HG03103 (cell line): Measurements from ENCODE around the gene EFEMP1.

Experiments used
- ATAC-seq: cut with Tn5 transposase; IDR thresholded peaks from one replicate; pipeline ENCODE4 v1.9.1; 2021; ENCODE audit warnings: low read depth; ENCODE audit not compliant: unreplicated experiment

Gene EFEMP1, protein sequence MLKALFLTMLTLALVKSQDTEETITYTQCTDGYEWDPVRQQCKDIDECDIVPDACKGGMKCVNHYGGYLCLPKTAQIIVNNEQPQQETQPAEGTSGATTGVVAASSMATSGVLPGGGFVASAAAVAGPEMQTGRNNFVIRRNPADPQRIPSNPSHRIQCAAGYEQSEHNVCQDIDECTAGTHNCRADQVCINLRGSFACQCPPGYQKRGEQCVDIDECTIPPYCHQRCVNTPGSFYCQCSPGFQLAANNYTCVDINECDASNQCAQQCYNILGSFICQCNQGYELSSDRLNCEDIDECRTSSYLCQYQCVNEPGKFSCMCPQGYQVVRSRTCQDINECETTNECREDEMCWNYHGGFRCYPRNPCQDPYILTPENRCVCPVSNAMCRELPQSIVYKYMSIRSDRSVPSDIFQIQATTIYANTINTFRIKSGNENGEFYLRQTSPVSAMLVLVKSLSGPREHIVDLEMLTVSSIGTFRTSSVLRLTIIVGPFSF

DNA sequence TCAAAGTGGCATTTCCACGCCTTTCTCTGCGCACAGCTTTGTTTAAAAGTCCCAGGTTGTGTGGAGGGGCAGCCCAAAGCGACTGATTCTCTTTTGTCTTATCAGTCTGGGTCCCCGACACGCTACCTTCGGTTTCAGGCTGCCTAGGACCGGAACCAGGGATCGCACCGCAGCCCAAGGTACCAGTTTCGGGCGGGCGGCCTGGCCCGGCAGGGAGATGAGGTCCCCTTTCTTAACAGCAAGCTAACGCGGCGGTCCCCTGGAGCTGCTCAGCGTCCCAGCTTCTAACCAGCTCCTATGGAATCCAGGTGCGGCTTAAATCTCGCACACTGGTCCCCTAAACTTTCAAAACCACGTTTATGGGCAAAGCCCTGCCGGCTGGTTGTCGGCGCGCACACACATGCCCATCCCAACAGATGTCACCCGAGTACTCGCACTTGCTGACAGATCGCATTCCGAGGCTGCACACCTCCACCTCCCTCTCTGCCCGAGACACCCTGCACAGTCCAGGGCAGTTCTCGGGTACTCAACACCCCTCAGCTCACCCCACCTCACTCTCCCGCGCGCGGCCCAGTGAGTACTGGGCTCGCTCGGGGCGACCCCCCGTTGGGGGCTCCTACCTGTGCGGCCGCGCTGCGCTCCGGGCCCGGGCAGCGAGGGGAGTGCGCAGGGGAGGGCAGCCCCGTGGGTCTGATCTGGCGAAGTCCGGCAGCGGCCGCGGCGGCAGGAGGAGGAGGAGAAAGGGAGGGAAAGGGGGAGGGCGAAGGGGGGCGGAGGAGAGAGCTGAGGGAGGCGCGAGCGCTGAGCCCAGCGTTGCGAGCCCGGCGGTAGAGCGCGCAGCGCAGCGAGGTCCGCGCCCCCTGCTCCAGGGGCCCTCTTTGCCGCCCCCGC lies at the start of gene EFEMP1:
Gene EFEMP1, minus strand, starts transcription at position 692 of the 891 bp plus-strand sequence. CDS start 1,342 bp downstream, outside the sequence.
- no peak for ATAC-seq

DNA sequence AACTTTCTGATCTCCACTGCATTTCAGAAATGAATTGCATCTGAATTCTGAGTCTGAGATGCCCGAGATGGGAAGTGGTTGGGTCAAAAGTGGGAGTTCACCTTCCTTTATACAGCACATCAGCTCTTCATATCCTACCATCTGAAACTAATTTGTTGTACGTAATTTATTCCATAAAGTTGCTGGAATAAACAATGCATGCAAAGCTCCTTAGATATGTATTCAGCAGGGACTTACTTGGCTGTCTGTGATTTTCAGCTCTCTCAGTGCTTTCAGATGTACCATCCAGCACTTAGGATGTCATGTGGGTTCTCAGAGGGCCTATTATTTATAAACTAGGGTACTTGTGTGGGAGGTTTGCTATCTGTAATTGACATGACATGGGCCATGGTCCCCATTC lies 46.9 kb upstream of the EFEMP1 start:
- ATAC-seq, result no peak

DNA sequence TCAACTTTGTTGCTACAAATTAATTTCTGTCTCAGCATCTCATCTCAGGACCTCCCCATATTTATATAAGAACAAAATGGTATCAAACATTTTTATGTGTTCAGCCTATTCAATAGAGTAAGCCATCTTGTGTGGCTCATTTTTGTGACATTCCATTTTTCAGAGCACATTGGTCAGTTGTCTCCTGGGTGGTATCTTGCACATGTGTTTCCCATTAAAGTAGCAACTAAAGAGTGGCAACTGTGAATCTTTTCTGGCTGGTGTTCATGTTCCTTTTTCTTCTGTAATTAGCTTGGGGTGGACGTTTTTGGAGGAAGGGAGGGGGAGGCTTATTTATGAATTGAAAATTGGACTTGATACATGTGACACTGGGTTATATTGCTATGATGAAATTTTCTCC lies 45.4 kb upstream of the EFEMP1 start:
- ATAC-seq, result no peak

DNA sequence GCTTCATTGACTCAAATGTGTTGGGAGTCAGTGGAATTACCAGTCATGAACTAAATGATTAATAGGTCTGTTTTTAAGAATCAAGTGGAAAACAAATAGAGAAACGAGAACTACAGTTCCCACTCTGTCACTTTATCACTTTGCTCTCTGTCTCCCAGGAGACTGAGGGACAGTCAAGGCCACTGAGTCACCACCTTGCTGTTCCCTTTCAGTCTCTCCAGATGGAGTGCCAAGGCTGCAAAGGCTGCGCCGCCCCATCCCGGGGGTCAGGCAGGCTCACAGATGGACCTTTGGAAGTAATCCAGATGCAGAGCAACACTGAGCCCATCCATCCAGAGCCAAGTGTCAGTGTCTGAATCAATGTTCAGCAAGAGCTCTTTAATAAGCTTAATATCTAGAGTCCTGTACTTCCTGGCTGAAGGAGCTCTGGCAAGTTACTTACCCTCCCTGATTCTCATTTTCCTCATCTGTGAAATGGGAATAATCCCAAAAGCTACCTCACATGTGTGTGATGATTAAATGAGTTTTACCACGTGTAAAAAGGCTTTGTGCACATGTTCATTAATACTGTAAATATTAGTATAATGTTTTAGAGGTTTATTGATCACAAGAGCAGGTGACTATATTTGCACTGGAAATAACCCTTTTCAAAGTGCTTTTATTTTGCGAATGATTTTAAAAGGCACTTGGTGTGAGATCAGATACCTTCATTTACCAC lies 43.0 kb upstream of the EFEMP1 start:
- ATAC-seq, result no peak

DNA sequence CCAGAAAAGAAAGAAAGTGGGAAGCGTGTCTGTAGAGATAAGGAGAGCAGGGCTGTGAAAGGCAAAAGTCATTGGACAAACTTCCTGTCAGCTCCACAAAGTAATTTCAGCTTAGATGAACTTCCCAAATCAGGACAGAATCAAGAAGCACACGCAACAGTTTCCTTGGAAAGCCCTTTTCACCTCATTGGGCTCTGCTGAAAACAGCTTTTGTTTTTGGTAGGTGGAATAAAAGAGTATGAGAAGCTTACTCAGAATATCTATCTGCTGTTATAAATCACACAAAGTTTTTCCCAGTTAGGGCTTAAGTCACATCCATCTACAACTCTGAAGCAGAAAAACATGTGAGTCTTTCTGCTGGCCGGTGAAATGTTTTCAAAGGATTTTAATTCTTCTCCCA lies 42.4 kb upstream of the EFEMP1 start:
- no peak for ATAC-seq

DNA sequence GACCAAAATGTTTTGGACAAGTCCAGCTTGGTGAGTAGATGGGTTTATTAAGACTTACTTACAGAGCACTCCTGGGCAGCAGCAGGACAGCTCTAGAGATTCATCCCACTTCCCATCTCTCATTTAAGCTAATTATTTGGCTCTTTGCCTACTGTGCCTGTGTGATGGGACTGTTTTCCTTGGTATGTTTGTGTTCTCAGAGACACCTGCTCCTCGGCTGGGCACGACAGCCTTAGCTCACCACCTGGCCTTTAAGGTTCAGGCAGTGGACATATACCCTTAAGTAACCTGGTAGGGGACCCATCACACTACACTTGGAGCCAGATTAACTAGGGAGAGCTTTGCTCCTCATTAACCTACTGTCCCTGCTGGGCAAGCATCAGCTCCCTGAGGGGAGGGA lies 41.7 kb upstream of the EFEMP1 start:
- no peak for ATAC-seq

DNA sequence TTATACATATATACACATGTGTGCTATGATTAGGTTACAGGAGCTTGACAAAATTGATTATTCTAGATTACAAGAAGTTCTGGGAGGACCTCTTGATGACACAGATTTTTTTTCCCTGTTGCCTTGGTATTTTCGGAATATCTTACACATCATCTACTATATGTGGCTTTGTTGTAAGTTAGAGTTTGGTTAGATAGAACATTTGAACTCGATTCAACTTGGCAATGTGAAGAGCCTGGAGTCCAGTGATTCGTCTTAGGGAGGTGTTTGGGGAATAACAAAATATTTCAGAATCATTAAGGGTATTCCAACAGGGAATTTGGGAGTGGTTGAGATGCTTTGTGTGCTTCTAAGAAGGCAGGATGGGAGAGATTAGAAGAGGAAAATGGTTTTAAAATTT lies 39.3 kb upstream of the EFEMP1 start:
- ATAC-seq, result no peak

DNA sequence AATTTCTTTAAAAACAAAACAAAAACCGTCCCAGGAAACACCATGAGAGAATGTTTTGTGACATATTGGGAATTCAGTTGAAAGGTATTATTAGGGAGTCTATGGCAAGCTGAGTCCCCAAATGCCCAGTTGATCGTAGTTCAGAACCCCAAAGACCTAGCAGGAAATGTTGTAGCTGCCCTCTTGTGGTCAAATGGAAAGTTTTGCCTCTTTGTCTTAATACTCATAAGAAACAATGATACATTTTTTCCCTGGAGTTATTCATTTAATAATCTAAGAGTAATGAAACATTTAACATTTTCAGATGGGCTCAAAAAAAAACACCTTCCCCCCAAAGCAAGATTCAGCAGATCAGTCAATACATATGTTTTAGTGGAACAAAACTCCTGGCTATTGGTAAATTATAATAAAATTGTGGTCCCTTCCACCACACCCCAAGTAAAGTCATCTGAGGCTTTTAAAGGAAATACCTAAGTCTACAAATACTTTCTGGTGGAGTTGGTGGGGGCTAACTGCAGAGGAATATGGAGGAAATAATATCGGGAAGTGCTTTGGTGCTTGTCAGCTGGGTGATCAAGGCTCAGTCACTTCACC lies 37.8 kb upstream of the EFEMP1 start:
- ATAC-seq, result no peak

DNA sequence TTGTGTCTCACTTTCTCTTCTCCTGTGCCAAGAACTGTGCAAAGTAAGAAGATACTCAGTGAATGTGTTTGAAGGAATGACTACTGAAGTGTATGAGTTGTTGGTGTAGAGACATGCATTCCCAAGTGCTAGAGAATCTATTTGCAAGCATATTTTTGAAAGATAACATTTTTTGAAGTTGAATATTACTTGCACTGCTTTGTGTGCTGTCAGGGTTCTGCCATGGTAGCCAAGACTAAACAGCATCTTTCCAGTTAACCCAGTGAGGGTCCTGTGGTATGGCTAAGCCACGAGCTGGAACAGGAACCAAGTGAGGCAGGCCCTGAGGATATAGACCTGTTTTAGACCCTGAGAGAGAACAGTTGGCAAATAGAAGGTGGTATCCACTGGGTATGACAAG lies 35.2 kb upstream of the EFEMP1 start:
- ATAC-seq, result no peak

DNA sequence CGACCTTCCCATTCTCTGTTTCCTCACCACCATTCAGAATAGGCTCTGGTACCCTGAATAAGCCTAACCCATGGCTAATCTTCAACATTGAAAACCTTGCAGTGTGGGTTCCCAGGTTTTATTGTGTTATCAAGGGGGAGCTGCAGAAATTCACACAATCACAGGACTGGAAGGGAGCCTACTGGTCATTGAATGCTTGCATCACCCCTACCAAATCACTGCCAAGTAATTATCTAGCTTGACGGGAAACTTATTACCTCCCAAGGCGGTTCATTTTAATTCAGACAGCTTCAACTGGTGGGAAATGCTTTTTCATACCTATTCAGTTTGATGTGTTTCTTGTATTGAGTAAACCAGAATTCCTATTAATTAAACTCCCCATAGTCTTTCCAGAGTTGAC lies 33.6 kb upstream of the EFEMP1 start:
- no peak for ATAC-seq

DNA sequence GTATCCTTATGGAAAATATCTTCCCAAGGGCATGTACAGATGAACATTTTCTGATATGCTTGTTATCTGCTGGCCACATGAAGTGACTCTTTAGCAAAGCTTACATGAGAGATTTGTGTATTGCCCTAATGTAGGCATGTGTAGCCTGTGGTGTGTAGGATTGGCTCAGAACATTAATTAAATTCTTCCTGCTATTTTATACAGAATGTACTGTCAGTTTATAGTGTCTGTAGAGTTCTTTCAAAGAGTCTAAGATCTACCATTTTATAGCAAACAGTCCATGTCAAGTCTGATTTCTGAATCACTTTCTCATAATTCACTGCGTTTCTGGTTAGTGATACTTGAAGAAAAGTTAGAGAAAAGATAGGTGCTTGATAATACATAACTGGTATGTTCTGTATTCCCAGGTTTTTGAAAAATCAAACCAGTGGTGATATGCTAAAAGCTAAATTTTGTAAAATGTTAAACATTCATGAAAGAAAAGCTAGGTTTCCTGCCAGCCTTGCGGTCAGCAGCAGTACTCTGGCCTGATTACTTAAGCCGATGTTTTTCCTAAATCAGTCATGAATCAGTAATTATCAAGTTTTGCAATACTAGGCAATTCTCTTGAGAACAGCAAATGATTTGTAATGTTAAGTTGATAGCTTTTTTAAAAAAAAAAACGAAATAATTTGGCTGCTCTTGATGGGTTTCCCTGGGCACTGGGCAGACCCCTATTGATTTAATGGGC lies 30.9 kb upstream of the EFEMP1 start:
- ATAC-seq, result no peak

DNA sequence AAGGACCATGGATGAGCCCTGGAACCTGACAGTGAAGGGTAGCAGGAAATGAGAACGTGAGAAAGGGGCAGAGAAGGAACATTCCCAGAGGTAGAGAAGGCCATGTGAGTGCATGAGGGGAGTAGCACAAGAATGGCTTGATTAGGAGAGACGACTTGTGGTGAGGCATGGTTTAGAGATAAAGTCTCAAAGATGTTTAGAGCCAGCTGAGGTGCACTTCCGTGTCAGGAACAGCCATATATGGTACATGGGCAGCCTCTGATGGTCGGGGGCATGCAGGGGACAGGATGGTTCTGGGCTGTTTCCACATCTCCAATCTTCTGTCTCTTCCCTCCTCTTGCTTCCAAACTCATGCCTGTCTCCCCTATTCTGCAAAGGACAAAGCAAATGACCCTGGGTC lies 28.8 kb upstream of the EFEMP1 start:
- ATAC-seq, result no peak

DNA sequence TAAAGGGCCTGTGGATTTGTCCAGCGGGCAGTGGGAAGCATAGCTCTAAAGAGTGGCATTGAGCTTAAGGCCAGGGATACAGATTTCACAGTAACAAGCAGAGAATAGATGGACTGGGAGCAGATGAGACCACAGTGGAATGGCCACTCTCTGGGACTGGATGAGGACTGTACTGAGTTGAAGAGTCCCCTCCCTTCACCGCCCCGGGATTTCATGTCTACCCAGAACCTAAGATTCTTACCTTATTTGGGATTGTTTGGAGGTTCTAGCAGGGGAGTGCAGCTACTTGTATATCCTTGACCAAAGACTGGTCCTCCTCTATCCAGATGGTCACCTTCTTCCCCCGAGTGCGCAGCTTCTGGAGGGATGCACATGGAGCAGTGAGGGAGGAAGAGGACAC lies 28.0 kb upstream of the EFEMP1 start:
- ATAC-seq, result no peak

DNA sequence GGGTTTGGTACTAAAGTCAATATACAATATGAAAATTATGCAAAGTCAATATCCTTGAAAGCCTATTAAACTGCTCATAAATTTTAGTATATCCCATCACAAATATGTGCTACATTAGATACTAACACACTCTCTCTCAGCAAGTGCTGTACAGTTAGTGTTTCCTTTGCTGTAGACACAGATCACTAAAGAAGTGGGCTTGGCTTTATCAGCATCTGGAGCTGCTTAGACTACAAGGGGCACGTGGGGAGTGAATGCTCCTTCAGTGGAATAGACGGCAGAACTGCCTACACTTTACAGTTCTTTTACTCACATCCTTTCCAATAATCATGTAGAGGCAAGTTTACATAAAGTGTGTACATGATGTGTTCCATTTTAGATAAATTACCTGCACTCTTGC lies 26.0 kb upstream of the EFEMP1 start:
- ATAC-seq, result no peak

DNA sequence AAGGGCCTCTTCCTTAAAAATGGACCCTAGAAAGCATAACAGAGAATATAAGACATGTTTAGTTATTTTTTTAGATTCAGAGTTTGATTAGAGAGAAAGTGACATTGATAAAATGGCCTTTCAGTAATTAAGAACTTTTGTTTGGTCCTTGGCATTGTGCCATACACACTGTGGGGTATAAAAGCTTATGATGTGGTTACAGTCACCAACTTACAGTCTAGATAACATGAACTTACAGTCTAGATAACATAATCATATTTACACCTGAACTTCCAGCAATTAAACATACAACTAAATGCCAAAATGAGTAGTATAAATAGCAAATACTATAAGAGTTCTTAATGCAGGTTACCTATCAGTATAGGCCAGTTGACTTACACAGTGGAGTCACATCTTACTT lies 25.6 kb upstream of the EFEMP1 start:
- ATAC-seq, result no peak

DNA sequence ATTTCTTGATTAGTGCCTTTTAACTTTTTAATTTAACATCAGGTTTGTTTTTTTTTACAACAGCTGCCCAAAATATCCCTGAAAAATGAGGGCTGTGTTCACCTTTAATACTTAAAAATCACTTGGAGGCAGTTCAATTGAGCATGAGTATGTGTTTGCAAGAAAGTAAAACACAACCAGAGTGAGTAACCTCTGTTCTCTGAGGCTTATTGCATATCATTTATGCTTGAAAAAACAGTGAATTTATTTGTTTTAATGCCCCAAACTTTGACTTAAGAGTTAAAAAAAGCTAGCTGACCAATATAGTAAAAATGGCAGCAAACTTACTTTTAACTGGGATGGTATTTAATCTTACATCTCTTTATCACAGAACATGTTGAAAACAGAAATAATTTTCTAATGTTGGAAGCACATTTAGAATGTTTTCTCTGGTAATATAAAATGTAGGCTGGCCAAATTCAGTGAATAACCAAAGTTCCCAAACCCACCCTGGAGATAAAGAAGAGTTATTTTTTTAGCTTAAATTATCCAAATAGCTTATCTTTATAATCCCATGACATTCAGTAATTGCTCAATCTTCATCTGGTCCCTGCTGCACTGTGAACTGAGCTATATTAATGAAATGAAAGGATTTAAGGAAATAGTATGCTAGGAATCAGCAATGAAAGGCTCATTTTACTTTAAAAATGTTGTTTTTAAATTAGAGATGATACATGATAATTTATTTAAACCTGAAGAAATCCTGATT lies 24.8 kb upstream of the EFEMP1 start:
- ATAC-seq, result no peak

DNA sequence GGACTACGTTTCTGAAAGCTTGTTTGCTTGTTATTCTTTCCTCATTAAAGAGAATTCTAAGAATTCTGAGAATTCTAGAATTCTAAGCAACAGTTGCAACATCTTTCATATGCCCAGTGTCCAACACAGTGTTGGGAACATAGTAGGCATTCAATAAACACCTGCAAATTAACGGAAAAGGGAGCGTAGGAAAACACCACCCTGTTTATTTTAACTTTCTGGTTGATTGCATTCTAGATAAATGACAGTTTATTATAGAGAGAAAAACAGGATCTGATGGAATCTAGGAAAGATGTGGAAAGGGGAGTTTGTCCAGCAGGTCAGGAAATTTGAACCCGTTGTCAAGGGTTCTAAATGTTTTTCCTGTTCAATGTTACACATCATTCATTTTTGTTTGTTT lies 24.2 kb upstream of the EFEMP1 start:
- ATAC-seq, result no peak

DNA sequence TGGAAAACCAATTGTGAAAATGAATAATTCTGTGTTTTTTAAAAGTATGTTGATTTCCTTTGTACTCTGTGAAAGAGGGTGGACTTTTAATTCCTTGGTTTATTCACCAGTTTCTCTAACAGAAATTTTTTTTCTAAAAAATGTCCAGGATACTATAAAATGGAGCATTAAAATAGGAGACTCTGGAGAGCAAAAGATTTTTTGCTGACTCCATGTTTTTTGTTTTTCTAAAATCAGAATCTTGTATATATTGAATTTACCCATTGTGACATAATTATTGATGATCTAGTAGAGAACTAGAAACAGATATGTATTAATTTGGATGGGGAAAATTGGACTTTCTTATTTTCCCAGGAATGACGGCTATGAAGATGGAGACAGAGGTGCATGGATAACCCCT lies 23.2 kb upstream of the EFEMP1 start:
- no peak for ATAC-seq

DNA sequence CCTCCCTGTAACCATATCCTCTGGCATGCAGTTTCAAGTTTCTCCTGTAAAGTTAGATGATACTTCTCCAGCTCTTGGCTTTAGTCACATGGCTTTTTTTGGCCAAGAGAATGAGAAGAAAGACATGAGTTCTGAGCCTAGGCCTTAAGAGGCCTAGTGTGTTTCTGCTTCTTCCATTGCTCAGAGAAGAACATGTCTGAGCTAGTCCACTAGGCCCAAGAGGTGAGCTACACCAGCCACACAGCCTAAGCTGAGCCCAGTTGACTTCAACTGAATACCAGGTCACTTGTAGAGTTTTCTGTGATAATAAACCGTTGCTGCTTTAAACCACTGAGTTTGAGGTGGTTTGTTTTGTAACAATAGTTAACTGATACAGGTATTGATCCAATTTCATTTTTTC lies 19.9 kb upstream of the EFEMP1 start:
- ATAC-seq, result no peak
